HG02938 (cell line): ENCODE measurements around the gene SLC47A2.

ENCODE experiments used
- ATAC-seq: cut with Tn5 transposase; IDR thresholded peaks from one replicate; pipeline ENCODE4 v1.9.1; 2021; ENCODE audit warnings: mild to moderate bottlenecking, moderate library complexity; ENCODE audit not compliant: unreplicated experiment

The SLC47A2 gene

GRCh38 chr17:19647697-19648474 is 68.5 kb downstream of the SLC47A2 start:
- peak; percentile 37 for ATAC-seq

DNA sequence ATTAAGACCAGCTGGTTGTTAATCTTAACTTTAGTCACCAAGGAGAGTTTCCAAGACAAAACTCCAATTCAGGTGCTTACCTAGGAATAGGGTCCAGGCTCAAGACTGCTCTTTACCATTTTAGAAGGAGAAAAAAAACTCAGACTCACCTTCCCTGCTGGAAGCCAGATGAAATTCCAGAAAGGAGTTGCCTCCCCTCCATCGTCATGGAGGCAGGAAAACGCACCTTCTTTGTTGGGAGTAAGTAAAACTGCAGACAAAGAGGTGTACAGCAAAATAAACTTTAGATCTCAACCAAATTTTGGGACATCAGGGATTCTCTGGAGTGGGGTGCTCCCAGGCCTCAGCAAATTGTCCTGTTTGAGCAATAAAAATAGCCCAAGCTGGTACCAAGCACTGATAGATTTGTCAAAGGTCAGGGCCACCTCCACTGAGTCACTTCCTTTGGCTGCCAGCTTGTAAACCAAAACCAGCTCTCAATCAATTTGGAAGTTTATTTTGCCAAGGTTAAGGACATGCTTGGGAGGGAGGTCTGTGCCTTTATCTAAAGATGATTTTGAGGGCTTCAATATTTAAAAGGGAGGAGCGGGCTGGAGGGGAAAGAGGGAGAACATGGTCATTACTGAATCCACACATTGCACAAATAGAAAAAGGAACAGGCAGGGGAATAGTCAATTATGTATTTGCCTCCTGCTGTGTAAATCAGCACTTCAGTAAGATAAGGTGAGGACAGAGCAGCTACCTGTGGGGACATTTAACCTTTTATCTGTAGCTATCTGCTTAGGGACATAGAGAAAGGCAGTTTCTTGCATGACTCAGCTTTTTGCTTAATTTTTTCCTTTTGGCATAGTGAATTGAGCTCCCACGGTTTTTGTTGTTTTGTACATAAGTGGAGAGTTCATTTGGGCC is 69.3 kb downstream of the SLC47A2 start:
- ATAC-seq = no peak

- no peak for ATAC-seq
Observed at GRCh38 chr17:19645734-19646201, 70.6 kb downstream of the SLC47A2 start.

DNA sequence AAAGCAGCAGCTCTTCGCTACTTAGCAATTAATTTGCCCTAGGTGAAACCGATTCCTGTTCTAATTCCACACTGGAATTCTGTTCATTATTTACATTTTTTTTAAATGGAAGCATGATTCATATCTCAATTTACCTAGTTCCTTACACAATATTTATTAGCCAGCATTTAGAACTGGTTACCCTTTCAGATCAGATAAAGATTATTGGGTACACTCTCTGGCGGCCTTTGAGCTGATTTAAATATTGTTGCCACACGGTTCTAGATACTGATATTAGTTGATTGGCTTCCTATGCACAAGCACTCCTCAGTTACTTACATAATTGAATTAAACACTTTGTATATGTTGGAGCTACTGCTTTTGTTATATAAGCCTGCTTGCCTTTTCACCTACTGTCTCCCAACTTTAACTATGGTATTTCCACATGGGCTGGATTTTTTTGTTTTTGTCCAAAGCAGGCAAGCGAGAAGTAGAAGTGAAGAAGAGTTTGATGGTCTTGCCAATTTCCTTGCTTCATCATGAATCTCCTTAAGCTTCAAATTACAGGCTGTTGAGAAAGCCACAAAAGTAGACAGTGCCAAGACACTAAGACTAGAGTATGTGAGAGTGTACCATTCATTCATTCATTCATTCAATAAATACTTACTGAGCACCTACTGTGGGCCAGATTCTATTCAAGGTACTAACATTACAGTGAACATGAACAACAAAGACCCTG is 71.7 kb downstream of the SLC47A2 start:
- no peak for ATAC-seq

DNA sequence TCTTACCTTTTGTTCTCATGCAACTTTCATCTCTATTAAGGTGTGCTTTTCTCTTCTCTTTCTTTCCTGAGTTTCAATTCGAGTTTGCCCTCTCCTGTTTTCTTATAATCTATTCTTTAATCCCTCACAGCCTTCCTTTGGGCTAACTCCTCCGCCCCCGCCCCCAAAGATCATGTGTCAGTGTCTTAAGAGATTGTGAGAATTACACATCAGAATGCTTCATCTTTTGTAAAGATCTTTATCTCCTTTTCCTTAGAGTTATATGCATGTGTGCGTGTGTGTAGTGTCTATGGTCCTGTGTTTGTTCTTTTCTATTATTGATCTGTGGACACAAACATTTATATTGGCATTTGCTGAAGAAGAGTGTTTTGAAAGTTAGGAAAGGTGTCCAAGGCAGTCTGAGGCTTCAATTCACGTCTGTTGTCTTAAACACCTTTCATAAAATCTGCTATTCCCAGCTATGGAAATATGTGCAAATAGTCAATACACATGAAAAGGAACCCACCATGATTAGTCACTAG is 74.0 kb downstream of the SLC47A2 start:
- no peak for ATAC-seq

- ATAC-seq = no peak
Observed at GRCh38 chr17:19641687-19642372, 74.6 kb downstream of the SLC47A2 start.

DNA sequence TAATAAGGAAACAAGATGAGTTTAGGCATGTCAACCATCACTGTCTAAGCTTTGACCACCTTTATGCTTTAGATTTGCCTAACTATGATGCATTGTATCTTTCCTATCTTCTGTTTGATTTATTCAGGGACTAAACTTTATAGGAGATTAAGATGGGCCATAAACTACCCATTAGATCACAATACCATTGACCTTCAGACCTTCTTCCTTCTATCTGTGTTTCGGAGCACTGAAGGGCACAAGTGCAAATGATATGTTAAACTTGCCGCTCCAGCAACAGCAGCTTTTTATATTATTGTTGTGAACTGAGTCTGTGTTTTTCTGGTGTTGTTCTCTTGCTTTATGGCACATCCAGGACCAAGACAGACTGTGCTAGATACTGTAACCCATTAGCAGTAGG is 84.5 kb downstream of the SLC47A2 start:
- ATAC-seq = no peak

GRCh38 chr17:19630661-19631060 is 85.7 kb downstream of the SLC47A2 start:
- no peak for ATAC-seq

DNA sequence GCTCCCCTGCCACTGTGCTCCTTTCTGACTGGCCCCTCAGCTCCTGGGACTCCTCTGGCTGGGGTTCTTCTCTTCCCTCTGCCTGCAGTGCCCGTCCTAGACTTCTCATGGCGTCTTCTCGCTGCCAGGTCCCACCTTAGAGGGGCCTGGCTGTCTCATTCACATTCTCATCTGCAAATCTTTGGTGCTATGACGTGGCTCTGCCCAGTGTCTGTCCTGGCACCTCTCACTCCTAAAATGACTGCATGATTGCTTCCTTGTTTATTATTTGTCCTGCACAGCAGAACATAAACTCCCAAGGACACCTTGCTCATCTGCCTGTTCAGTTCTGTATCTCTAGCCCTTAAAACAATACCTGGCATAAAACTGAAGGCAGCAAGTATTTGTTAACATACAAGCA is 86.3 kb downstream of the SLC47A2 start:
- no peak for ATAC-seq

DNA sequence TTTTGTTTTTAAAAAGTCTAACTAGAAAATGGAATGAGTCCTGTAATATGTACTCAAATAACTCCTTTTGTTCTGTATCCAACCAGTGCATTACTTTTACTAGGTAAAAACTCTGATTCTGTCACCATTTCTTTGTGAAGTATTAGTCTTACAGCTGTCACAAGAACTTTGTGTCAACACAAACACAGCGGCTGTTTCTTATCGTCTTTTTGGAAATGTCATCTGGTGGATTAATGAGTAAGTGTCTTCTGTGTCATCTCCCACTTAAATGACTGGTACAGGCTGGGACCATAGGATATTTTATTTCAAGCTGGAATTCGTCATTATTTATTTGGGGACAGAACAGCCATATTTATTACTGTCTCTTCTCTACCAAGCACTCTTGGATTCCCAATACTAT is 86.9 kb downstream of the SLC47A2 start:
- no peak for ATAC-seq
